NCI-H526 treated with DMSO at 0.1 percent for 48 hours (cell line): ENCODE results near the gene TBC1D22A.

Experiments
- DNase-seq: peaks from one replicate; lab custom pipeline; 2025; lab: John Stamatoyannopoulos, UW

Gene TBC1D22A

DNA sequence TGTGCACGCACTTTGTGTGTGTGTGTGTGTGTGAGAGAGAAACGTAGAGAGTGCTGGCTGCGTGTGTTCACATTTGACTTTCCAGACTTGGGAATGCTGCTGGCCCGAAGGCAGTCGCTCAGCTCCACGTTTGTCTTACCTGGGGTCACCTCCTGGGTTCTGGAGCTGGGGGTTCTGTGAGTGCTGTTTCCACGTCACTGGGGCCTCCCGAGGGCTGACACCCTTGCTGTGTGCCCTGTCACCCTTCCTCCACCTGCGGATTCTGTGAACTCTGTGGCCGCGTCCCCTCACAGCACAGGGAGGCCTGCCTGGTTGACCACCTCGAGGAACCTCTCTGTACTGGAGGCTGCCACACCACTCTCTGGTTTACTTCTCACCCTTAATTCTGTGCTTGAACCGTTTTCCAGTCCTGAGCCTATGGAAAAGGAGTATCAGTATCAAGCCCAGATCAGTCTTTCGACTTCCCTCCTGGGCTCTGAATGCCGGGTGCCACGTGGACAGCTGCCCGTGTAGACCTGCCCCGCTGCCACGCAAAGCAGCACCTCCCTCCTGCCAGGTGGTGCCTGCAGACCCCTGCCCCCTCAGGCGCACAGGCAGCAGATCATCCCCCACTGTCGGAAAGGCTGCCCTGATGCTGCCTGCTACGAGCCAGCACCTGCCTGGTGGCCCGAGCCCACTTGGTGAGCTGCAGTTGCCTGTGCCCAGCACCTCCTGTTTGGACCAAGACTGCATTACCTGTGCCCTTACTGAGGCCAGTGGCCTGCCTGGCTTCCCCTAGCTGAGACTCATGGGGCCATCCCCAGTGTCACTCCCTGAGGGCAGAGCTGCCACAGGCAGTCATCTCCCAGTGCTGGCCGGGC lies 233.3 kb downstream of the TBC1D22A start:
- DNase-seq, result no peak

DNA sequence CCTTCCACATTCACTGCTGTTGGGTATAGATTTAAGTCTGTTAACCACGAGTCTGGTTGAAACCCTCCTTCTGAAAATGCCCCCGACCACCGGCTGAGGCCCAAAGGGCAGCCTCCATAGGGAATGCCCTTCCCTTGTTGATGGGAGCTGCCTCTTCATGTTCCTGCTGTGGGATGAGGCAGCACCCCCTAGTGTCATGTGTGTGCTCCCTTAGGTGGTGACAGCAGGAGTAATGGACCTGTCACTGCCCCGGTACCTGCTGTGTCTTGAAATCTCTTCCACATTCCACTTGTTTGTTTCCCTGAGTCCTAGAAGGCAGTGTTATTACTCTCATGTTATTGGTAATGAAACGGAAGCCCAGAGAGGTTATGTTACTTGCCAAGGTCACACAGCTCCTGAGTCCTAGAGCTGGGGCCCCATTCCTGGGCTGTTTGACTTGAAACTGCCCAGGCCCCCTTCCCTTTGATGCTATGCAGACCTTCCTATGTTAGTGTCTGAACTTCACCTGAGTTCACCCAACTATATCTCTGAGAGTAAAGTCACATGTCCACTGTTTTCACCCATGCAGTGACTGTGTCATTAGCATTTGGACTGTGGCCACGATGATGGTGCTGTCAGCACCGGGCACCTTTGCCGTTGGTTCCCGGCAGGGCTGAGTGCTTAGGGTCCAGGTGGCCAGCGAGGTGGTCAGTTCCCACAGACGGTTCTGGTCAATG lies 234.3 kb downstream of the TBC1D22A start:
- no peak for DNase-seq

DNA sequence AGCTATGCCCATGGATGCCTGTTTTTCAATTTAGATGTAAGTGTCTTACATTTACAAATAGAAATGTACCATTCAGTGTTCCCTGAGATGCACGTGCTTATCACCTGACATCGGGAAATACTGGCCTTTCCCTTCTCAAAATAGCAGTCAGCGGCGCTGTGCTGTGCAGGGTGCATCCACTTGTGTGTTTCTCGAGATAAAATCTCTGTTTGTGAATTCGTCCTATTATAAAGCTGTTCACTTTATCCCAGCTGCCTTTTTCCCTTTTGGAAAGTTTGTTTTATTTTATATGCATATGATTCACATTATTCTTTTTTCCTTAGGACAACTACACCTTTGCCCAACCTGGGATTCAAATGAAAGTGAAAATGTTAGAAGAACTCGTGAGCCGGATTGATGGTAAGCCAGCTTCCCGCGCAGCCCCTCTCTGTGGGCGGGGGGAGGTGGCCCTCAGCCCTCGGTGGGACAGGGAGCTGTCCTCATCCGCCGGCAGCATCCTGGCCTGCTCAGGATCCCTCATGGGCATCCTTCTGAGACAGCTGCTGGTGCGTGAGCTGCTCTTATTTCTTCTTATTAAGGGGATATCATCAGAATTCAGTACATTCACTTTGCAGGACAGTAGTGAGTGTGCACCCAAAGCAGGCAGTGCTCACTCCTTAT lies 235.0 kb downstream of the TBC1D22A start:
- no peak for DNase-seq

DNA sequence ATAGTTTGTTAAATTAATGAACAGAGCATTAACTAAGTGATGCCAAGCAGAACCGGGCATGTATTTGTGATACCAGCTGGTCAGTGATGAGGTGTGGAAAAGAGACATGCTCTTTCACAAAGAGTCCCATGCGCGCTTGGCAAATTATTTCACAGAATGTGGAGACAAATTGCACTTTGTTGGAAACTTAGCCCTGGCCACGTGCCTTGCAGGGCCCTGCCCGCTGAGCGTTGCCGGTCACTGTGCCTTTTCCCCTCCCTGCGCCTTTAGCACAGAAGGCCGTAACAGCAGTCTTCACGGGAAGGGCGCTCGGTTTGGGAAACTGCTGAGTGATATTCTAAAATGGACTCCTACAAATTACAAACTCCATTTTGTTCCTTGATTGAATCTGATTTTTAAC lies 235.9 kb downstream of the TBC1D22A start:
- DNase-seq, result no peak

DNA sequence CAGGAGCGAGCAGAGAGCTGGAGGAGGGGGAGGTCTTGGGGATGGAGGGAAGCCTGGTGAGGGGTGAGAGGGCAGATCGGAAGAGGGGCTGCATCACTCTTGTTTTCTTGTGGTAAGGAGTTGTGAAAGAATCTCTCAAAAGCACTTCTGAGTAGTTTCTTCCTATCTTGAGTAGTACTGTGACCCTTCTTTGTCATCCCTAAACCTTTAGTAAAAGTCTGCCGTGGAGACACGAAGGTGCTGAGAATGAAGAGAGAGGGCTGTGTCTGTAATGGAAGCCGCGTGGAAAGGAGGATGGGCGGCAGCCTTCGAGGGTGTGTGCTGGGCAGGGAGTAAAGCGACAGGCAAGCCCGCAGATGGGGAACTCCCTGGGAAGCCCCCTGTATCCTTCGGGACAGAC lies 237.8 kb downstream of the TBC1D22A start:
- DNase-seq, result no peak

DNA sequence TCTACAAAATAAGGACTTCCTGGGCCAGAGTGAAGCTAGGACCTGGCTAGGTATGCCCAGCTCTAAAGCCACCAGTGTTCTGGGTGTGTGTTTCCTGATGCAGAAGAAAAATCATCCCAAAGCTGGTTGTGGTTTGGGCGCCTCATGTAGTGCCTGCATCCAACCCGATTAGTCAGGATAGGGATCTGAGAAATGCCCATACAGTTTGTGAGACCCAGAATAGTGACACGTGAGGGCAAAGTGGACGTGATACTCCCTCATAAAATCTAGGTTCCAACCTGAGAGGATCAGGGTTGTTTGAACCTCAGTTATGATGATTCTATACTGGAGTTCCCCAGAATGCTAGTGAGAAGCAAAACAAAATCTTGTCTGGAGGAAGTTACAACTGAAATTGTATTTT lies 238.4 kb downstream of the TBC1D22A start:
- DNase-seq, result no peak

DNA sequence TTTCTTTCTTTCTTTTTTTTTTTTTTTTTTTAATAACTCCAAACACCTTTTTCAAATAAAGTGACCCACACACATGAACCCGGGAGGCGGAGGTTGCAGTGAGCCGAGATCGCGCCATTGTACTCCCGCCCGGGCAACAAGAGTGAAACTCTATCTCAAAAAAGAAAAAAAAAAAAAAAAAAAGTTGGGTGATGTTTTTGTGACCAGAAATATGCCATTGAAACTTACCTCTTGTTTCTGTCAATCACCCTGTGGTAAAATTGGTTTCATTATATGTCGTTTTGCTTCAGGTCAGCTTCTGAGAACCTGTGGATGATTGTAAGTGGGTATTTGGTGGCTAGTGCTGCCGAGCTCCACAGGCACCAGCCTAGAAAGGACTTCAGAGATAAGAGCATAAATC lies 238.8 kb downstream of the TBC1D22A start:
- no peak for DNase-seq

DNA sequence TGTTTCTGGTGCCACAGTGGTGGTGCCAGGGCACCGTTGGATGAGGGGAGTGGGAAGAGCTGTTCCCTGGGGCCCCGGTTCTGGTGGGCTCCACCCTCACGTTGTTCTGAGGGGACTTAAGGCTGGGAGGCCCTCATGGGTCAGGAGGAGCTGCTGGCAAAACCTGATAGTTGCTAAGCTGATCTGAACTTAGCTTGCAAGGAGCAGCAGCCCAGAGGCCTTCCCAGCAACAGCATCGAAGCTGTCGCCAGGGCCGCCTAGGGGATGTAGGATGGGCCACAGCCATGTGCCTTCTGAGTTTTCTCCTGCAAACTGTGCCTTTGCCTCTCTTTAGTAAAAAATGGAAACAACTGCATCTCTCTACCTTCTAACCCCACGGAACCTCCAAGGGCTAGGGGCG lies 240.2 kb downstream of the TBC1D22A start:
- DNase-seq, result no peak

DNA sequence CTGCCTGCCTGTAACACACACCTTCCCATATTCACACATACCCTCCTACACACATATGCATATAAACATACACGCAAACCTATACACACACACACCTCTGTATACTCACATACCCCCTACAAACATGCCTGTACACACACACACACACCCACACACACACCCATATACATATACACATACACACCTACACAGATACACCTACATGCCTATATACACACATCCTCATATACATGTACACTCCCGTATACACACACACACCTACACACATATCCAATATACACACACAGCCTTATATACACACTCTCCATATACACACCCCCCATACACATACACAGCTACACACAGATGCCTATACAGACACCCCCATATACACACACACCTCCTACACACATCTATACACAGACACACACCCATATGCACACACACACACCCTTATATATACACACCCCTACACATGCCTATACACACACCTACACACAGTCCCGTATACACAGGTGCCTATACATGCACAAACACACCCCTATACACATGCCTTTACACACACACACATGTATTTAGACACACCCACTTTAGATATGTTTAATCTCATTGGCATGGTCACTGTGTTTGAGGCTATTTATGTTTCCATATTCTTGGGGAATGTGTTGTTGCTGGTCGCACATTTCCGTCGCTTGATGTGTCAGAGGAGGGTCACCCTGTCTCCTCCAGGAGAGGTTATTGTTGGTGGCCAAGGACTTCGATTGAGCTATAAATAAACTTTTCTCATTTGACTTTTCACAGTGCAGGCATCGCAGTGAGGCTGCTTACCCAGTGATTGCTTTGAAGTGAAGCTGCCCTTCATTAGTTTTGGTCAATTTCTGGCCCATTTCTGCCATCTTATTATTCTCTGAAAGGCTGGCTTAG lies 243.3 kb downstream of the TBC1D22A start:
- DNase-seq, result no peak

DNA sequence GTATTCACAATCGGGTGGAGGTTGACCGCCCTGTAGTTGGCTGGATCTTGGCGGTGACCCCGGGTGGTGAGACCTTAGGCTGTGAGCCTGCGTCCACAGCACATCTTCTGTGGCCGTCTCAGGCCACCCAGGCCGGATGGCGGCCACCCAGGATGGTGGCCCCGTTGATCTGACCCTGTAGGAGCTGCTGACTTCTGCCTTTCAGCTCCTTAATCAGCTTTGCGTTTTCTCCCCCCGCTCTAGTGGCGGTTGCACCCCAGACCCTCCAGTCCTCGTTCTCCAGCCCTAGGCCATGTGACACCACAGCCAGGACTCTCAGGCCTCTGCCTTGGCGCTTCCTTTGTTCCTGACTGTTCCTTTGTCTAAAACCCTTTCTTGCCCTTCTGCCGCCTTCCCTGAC lies 244.0 kb downstream of the TBC1D22A start:
- DNase-seq, result no peak

DNA sequence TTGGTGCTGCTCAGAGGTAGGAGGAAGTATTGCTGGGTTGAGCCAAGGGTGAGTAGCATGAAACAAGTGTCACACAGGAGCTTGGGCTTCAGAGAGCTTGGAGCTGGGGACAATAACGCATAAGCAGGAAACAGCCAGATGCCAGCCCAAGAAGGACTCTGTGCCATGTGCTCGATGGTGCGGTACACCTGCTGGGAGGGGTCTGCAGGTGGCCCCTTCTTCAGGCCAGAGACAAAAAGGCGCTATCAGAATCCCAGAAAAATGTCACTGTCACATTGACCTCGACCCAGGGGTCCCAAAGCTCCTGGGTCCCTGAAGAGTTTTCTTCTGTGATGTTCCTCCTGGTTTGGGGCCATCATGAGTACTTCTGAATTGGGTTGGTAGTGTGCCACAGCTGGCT lies 244.4 kb downstream of the TBC1D22A start:
- DNase-seq, result no peak

DNA sequence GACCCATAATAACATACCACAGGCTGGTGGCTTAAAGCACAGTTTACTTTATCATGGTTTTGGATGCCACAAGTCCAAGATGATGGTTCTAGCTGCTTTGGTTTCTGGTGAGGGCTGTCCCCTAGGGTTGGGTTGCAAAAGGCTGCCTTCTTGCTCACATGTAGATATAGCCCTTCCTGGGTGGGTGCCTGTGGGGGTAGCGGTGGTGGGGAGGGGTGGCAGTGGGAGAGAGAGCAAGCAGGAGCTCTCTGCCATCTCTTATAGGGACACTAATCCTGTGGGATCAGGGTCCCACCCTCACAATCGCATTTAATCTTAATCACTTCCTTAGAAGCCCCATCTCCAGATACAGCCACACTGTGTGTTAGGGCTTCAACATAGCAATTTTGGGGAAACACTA lies 245.0 kb downstream of the TBC1D22A start:
- no peak for DNase-seq

DNA sequence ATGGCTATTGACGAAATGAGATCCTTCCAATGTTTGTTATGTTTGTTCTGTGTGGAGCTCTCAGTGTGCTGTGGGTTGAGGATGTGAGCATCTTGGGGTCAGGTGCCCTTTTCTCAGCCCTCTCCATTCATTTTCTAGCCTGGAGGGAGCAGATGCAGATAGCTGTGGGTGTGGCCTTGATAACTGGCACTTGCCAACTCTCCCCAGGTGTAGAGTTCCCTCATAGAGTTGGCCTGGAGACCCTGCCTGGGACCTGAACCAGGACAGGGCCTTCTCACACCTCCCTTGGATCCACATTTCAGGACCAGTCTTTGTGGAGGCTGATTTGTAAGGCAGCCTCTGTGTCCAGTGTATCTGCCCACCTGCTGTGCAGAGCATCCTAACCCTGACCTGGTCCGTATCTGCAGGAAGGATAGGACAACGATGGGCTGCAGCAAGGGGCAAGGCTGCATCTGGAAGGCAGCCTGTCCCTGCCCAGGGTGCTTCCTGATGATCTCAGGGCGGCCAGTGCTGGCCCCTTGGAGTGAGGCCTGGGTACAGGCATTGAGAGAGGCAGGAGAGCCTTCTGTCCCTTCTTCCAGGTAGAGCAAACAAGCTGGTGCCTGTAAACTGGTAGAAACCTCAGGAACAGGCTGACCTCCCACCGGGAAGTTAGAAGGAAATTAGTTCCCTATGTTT lies 245.9 kb downstream of the TBC1D22A start:
- no peak for DNase-seq

DNA sequence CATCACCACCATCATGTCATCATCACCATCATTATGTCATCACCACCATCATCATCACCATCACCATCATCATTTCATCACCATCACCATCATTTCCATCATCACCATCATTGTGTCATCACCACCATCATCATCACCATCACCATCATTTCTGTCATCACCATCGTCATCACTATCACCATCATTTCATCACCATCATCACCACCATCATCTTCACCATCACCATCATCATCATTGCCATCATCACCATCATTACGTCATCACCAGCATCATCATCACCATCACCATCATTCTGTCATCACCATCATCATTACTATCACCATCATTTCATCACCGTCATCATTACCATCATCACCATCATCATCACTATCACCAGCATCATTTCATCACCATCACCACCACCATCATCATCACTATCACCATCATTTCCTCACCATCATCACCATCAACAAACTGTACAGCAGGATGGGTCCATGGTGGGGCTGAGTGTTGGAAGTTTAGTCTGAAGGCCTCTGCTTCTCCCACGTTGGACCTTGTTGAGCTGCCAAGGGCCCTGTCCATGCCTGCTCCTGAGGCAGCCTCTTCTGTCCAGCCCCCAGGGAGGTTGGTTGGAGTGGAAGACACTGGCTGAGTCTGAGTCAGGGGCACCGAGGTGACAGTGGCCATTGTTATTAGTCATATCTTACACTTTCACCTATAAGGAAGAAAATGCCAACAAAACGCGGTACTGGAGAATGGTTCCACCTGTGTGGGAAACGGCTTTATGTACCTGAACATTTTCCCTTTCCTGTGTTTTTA lies 247.1 kb downstream of the TBC1D22A start:
- no peak for DNase-seq

DNA sequence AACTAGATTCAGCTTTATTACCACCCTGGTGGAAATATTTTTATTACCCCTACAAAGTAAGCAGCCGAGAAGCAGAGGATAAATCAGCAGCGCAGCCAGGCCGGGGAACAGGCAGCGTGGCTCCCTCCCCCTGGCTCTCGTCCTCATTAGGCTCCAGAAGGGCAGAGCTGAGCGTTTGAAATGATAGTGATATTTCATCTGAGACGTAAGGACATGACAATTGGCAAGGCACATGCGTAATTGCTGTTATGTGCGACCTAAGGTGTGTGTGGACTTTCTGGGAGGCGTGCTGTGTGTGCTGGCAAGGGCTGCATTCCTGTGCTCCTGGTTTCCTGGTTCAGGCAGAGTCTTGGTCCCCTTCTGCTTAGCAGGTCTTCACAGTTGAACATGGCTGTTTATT lies 247.8 kb downstream of the TBC1D22A start:
- no peak for DNase-seq

DNA sequence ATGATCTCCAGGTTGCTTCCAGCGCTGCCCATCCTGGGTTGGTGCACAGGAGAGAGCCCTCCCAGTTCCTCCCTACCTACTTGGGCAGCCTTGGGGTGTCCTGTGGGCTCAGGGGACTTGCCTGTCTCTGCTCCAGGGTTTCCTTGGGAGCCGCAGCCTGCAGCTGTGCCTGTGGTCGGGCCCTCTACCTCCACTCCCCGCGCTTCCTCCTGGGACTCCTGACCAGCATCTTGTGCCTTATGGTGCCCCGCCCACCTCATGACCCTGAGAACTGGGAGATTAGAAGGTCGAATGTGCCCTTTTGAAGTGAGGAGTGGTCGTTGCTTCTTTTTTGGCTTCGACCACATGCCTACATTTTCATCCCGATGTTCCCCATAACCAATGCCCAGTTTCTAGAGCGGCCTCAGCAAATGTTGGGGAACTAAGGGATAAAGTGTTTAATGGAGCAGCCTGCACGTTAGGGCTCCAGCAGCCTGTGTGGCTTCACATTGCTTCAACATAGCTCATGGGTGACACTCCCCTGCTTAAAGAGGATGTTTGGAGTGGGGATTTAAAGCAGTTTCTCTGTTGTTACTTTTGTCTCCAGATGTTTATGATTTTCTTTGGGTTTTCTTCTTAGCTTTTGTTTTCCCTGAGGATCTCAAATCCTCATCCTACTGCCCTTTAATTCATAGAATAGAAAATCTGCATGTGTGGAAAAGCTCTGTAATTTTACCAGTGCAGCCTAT lies 248.8 kb downstream of the TBC1D22A start:
- DNase-seq, result no peak

DNA sequence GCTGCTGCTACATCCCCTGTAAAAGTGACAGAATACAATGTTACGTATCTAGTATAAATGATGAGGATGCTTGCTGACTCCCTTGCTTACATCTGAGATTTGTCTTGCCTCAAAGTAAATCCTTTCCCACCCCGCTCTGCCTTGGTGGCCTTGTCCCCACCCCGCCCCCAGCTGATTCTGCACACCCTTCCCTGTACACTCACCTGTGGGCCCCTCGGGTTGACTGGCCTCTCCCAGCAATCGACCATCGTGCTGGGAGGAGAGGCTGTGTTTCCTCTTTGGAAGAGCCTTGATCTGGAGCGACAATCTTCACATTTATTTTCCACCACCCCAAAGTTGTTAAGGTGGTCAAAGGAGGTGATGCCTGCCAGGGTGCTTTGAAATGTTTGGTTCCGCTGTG lies 249.4 kb downstream of the TBC1D22A start:
- DNase-seq, result no peak

DNA sequence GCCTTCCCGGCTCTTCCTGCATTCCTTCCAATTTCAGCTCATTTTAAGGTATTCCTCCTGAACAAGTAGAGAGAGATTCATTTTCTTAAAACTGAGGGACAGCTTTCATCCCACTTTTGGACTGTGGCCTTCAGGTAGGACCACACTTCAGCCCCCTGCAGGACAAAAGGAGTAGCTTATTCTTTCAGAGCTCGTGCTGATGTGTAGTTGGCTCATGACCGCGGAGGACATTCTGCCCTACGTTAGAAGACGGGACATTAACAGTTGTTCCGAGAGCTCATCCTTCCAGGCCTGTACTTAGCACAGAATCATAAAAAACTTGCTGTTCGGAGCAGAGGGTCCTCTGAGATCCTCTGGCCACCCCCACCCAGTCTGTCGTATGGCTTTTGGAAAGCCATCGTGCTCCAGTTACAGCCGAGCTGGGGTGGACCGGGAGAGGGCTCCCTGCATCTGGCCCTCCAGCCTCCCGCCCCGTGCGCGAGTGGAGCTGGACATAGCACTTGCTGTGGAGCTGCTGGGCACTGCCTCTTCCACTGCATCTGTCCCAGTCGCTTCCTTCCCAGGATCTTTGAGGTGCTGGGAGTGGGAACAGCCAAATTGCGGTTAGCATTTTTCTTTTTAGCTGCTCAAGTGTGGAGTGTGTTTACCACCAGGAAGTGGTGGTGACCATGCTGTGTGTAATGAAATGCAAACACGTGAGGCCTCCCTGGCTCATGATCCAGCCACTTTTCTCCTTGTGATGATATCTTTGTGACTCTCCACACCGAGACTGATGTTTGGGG lies 250.3 kb downstream of the TBC1D22A start:
- no peak for DNase-seq
